Motor neuron (in vitro differentiated cells): ENCODE measurements around the gene ZBTB25. TPM values are rescaled to one million over a fixed set of nuclear protein-coding genes. Genes with fewer than 3 reads are reported as not detected.
"Not testable (repeated sequence)": the region's sequence is repeated elsewhere in the genome, so short reads cannot be mapped to it uniquely, and the experiment has no call there.

Source experiments
- ATAC-seq, 8 experiments: fragments of 200-7000 bp; cut with Tn5 transposase; replicated peaks in 6 of 8; 2 replicates each; pipeline ENCODE4 v1.8.0; 2021; ENCODE audit warnings: mild to moderate bottlenecking in 8 of 8, moderate library complexity in 8 of 8
- H3K27ac ChIP-seq, 2 donors: fragments of 250-450 bp; sonication (Bioruptor Pico); 2 replicates each; pipeline ENCODE4 v1.9.0; 2021; ENCODE audit warnings: antibody characterized with exemption in 2 of 2, mild to moderate bottlenecking in 2 of 2, moderate library complexity in 1 of 2
- H3K4me1 ChIP-seq, 2 donors: fragments of 250-450 bp; sonication (Bioruptor Pico); replicated peaks in 1 of 2; 2 replicates each; pipeline ENCODE4 v1.6.1; 2021; ENCODE audit warnings: antibody characterized with exemption in 2 of 2, mild to moderate bottlenecking in 2 of 2, moderate library complexity in 1 of 2
- H3K4me3 ChIP-seq, 5 donors: fragments of 250-450 bp; sonication (Bioruptor Pico); 2 replicates each; pipeline ENCODE4 v1.9.0; 2021; ENCODE audit warnings: antibody characterized with exemption in 5 of 5, mild to moderate bottlenecking in 5 of 5, moderate library complexity in 4 of 5
- WGBS, 10 experiments: fragments of 450-650 bp; shearing (Covaris generic); methylation state at CpG; one replicate each; pipeline ENCODE4 v1.0.0; 2022; 5-methylcytosine and 5-hydroxymethylcytosine counted together
- in situ Hi-C, 9 experiments: fragments of 400-800 bp; cut with MboI; loops; one replicate each; pipeline ENCODE4 v1.15.0; 2021; ENCODE audit warnings: low sequenced_read_pairs in 9 of 9, low pct_unique_long_range_greater_than_20kb in 2 of 9; ENCODE audit not compliant: unreplicated experiment in 9 of 9
- total RNA-seq, 8 experiments: library from RNA; unstranded; fragments of 300-600 nt; gene quantifications; 2 replicates each; pipeline versions ENCODE4 v1.2.3 to v1.2.4, GENCODE V29; 2022

Gene ZBTB25
- total RNA-seq, 8 experiments from 2014 or later: 4.3 to 15.1 (median 10.4) TPM

DNA sequence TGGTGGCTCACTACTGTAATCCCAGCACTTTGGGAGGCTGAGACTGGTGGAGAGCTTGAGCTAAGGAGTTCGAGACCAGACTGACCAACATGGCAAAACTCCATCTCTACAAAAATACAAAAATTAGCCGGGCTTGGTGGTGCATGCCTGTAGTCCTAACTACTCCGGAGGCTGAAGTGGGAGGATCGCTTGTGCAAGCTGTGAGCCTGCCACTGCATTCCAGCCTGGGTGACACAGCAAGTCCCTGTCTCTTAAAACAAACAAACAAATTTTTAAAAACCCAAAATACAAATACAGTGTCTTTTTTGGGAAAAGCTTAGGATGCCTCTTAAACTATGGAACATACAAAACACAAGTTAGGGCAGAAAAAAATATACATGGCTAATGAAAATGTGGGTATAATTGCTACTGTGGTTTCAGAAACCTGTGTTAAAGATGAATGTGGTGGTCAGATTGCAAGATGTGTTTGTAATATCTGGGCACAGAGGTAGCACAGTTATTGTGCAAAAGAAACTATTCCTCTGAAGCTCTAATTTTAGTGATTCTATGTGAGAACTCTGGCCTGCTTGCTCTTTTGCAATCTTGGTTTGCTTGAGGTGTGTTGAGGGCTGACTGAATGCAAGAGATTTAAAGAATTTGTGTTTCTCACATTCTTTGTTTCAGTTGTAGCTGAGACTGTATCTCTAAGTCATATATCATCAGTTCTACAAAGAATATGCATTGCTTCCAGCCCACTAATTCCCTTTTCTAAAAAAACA lies 33.0 kb upstream of the ZBTB25 start:
- no peaks in the 10 kb centered on the region for H3K4me1 ChIP-seq
- in situ Hi-C loops: loop anchor here in 3 of 9 experiments (25.0 kb wide), 2 partner anchors 101 to 351 kb away; partner anchors contain the start of gene SPTB (in 1 of the 3)
- 33 to 100% (median 93%) methylated on average over 1 to 4 of the region's 4 CpGs; no CpG with 5 or more reads in 3 of the 10 experiments for WGBS, 10 experiments
- H3K4me3 ChIP-seq: no peak overlapping the region
- H3K27ac ChIP-seq: no peak overlapping the region
- no peak for ATAC-seq

DNA sequence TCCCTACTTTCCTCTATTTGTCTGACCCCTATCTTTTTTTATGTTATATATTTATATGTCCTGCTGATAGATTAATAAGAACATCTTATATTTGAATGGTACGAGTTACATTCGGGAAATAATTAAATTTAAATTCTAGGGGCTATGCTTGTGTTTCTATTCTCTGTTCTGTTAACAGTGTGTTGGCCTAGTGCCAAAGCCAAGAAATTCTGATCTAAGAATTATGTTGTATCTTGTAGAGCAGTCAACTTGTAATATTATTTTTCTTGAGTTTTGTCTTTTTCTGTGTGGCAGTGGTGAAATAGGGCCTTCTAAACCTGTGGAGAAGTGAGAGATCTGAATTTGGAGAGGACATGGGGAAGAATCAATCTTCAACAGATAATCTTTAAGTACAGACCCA lies 27.9 kb upstream of the ZBTB25 start:
- ATAC-seq: no peak
- Histone ChIP-seq H3K4me1 (no peaks in the 10 kb centered on the region), H3K4me3 (no peak overlapping the region), H3K27ac (no peak overlapping the region)
- WGBS, 10 experiments: 79 to 100% (median 92%) methylated on average over 2 of the region's 2 CpGs; no CpG with 5 or more reads in 1 of the 10 experiments
- in situ Hi-C loops: loop anchor here in 3 of 9 experiments (25.0 kb wide), 2 partner anchors 106 to 356 kb away; partner anchors contain the start of gene SPTB (in 1 of the 3)

DNA sequence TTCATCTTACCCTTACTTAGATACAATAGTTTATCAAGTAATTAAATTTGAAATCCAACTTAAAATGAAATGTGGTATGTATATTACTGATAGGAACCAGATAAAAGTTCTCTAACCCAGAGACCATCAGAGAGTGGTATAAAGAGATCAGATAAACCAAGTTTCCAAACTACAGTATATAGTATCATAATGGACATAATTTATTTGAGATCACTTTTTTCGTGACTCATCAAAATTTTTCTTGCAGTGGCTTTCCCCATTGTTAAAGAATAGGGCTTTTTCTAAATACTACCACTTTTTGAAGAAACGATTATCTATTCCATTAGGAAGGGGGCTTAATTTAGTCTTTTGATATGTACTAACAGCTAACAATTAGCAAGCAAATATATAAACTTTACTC lies 21.7 kb upstream of the ZBTB25 start:
- Histone ChIP-seq H3K4me3 (no peak overlapping the region), H3K27ac (no peak overlapping the region), H3K4me1 (no peaks in the 10 kb centered on the region)
- 71 to 100% (median 100%) methylated on average over 1 to 2 of the region's 2 CpGs; no CpG with 5 or more reads in 1 of the 10 experiments for WGBS, 10 experiments
- no peak for ATAC-seq
- in situ Hi-C loops: loop anchor here in 3 of 9 experiments (25.0 kb wide), 2 partner anchors 112 to 362 kb away; partner anchors contain the start of gene SPTB (in 1 of the 3)

DNA sequence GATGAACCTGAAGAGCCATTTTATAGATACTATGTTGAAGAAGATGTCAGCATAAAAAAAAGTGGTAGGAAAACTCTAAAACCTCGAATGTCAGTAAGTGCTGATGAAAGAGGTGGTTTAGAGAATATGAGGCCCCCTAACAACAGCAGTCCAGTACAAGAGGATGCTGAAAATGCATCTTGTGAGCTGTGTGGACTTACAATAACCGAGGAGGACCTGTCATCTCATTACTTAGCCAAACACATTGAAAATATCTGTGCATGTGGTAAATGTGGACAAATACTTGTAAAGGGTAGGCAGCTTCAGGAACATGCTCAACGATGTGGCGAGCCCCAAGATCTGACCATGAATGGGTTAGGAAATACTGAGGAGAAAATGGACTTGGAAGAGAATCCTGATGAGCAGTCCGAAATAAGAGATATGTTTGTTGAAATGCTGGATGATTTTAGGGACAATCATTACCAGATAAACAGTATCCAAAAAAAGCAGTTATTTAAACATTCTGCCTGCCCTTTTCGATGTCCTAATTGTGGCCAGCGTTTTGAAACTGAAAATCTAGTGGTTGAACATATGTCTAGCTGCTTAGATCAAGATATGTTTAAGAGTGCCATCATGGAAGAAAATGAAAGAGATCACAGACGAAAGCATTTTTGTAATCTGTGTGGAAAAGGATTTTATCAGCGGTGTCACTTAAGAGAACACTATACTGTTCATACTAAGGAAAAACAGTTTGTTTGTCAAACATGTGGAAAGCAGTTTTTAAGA lies 19.1 kb upstream of the ZBTB25 start:
- Histone ChIP-seq H3K27ac (no peak overlapping the region), H3K4me1 (no peaks in the 10 kb centered on the region), H3K4me3 (no peak overlapping the region)
- WGBS, 10 experiments: 68 to 97% (median 91%) methylated on average over 1 to 8 of the region's 9 CpGs
- in situ Hi-C loops: no loop called here
- ATAC-seq: no peak

DNA sequence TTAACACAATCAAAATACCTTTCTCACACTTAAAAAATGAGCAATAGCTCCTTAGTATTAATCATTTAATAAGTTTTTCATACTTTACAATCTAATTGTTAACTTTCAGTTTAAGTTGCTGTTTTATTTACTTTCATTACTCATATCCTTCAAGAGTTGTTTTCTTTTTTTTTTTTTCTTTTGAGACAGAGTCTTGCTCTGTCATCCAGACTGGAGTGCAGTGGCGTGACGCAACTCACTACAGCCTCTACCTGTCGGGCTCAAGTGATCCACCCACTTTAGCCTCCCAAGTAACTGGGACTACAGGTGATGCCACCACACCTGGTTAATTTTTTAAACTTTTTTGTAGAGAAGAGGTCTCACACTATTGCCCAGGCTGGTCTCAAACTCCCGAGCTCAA lies 17.1 kb upstream of the ZBTB25 start:
- no peaks in the 10 kb centered on the region for H3K4me1 ChIP-seq
- ATAC-seq: no peak
- H3K27ac ChIP-seq: no peak overlapping the region
- in situ Hi-C loops: no loop called here
- H3K4me3 ChIP-seq: no peak overlapping the region
- WGBS, 10 experiments: 80 to 100% (median 95%) methylated on average over 1 to 4 of the region's 4 CpGs; no CpG with 5 or more reads in 1 of the 10 experiments

DNA sequence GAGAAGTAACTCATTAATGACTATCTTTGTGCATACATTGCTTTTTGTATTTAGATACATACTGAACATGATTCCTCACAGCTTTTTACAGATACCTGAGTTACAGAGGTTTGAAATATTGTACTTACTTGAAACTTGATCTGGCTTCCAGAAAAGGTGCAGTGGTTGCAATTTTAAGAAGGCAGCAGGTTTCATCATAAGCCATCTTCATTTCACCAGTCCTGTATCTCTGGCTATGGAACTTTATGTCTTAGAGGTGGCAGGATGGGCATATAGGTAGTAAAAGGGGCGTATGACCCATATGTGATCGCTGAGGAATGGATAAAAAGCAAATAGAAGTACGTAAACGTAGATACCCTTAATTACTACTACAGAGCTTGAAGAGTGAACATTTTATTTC lies 14.6 kb upstream of the ZBTB25 start:
- Histone ChIP-seq H3K4me1 (no peaks in the 10 kb centered on the region), H3K27ac (no peak overlapping the region), H3K4me3 (no peak overlapping the region)
- in situ Hi-C loops: no loop called here
- no peak for ATAC-seq
- WGBS, 10 experiments: 66 to 100% (median 96%) methylated on average over 2 to 4 of the region's 4 CpGs; no CpG with 5 or more reads in 2 of the 10 experiments

- in situ Hi-C loops, H3K4me3 ChIP-seq, H3K27ac ChIP-seq, ATAC-seq, H3K4me1 ChIP-seq: not testable (repeated sequence)
- 80 to 100% (median 98%) methylated on average over 1 to 6 of the region's 6 CpGs; no CpG with 5 or more reads in 4 of the 10 experiments for WGBS, 10 experiments
Observed at GRCh38 chr14:64517667-64518066, 14.0 kb upstream of the ZBTB25 start.

- in situ Hi-C loops: no loop called here
- no peaks in the 10 kb centered on the region for H3K4me1 ChIP-seq
- 71 to 100% (median 100%) methylated on average over 1 of the region's 1 CpG; no CpG with 5 or more reads in 2 of the 10 experiments for WGBS, 10 experiments
Observed at GRCh38 chr14:64516969-64517368, 13.3 kb upstream of the ZBTB25 start.

GRCh38 chr14:64515053-64515452 lies 11.4 kb upstream of the ZBTB25 start:
- WGBS, 10 experiments: 20 to 100% (median 71%) methylated on average over 1 of the region's 1 CpG; no CpG with 5 or more reads in 1 of the 10 experiments
- in situ Hi-C loops: no loop called here
- ATAC-seq: no peak

More at GRCh38 chr14:64516969-64517368, 13.3 kb upstream of the ZBTB25 start:
- H3K4me3 ChIP-seq: no peak overlapping the region
- ATAC-seq: no peak
- no peak overlapping the region for H3K27ac ChIP-seq

DNA sequence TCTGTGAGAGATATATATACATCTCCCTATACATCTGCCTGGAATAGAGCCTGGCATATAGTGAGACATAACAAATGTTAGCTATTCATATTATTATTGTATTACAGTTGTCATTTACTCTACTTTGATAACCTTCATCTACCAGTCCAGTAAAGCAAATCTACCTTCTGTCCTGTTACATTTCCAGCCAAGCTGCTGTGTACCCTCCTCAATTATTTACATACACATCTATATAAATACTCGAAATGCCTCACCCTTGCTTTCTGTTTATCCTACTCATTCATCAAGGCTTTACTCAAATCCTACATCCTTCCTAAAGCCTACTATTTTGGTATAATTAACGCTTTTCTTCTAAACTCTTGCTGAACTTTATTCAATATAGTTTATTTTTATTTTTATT lies 9.6 kb upstream of the ZBTB25 start:
- in situ Hi-C loops: no loop called here
- H3K4me1 ChIP-seq: peaks cover 4 to 5% of the 10 kb centered on the region in 2 donors
- no peak overlapping the region for H3K27ac ChIP-seq
- 80 to 100% (median 88%) methylated on average over 1 to 2 of the region's 2 CpGs; no CpG with 5 or more reads in 1 of the 10 experiments for WGBS, 10 experiments
- H3K4me3 ChIP-seq: no peak overlapping the region
- no peak for ATAC-seq

More at GRCh38 chr14:64515053-64515452, 11.4 kb upstream of the ZBTB25 start:
- H3K4me3 ChIP-seq: no peak overlapping the region
- peaks cover 4 to 5% of the 10 kb centered on the region in 2 donors for H3K4me1 ChIP-seq
- H3K27ac ChIP-seq: no peak overlapping the region

DNA sequence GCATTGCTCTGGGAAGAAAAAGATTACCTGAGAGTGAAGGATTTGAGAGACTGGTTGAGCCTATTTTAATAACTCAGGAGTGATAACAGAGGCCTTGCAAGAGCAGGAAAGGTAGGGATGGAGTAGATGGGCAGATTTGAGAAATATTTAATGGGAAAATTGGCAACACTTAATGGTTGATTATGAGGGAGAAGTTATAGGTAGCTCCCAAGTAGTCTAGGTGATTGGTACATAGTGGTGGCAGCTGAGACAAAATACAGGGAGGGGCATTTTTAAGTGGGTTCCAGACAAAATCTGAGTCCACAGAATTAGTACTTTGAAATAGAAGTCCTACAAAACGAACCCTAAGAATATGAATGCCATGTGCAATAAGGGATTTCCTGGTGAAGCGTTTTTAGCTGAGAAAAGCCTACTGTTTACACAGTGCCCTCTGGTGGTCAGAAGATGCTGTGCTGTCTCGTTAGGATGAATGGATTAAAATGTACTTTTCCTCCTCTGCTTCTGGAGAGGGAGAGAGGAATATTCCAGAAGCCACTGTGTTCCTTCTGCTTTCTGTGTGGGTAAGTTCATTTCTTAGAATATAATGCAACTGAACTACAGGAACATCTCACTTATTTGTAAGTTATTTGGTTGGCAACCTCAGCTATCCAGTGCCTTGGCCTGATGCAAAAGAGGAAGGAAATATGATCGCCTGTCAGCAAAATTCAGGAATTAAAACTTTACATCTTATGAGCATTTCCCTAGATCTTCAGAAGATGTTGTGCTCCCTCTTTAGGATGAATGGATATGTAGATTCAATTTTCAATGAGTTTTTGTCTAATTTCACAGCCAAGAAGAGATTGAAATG lies 7.4 kb upstream of the ZBTB25 start:
- Histone ChIP-seq H3K4me3 (no peak overlapping the region), H3K4me1 (peaks cover 9 to 12% of the 10 kb centered on the region in 2 donors), H3K27ac (no peak overlapping the region)
- in situ Hi-C loops: no loop called here
- WGBS, 10 experiments: 0 to 43% (median 21%) methylated on average over 1 to 4 of the region's 4 CpGs; no CpG with 5 or more reads in 3 of the 10 experiments
- ATAC-seq: peak; percentile 44 to 77 (median 57)

DNA sequence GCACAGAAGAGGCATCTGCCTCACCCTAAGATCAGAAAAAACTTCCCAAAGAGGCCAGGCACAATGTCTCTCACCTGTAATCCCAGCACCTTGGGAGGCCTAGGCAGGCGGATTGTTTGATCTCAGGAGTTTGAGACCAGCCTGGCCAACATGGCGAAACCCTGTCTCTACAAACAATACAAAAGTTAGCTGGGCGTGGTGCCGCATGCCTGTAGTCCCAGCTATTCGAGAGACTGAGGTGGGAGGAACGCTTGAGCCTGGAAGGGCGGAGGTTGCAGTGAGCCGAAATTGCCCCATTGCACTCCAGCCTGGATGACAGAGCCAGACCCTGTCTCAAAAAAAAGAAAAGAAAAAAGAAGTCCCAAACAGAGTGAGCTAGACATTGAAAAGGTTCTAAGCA lies 5.4 kb upstream of the ZBTB25 start:
- Histone ChIP-seq H3K4me1 (peaks cover 9 to 16% of the 10 kb centered on the region in 2 donors), H3K4me3 (no peak overlapping the region), H3K27ac (no peak overlapping the region)
- in situ Hi-C loops: no loop called here
- WGBS, 10 experiments: 33 to 100% (median 86%) methylated on average over 1 to 6 of the region's 8 CpGs; no CpG with 5 or more reads in 2 of the 10 experiments
- ATAC-seq: no peak
